BLaER1 (cell line): ENCODE results near the gene MIB2.
A peak's percentile ranks its signal among the peaks of the same experiment; 100 is the strongest.
"Not testable (repeated sequence)": the region's sequence is repeated elsewhere in the genome, so short reads cannot be mapped to it uniquely, and the experiment has no call there.

Experiments used
- H3K27ac ChIP-seq: shearing (Covaris generic); formaldehyde crosslinking; 2 replicates; pipeline ENCODE4 v1.8.1; 2022
- H3K27me3 ChIP-seq: shearing (Covaris generic); formaldehyde crosslinking; 2 replicates; pipeline ENCODE4 v1.8.1; 2022
- H3K36me3 ChIP-seq: shearing (Covaris generic); formaldehyde crosslinking; 2 replicates; pipeline ENCODE4 v1.8.1; 2022
- H3K4me1 ChIP-seq: shearing (Covaris generic); formaldehyde crosslinking; 2 replicates; pipeline ENCODE4 v1.8.1; 2022
- H3K4me2 ChIP-seq: shearing (Covaris generic); formaldehyde crosslinking; 2 replicates; pipeline ENCODE4 v1.8.1; 2022
- H3K4me3 ChIP-seq: shearing (Covaris generic); formaldehyde crosslinking; 2 replicates; pipeline ENCODE4 v1.8.1; 2022
- H3K9ac ChIP-seq: shearing (Covaris generic); formaldehyde crosslinking; 2 replicates; pipeline ENCODE4 v1.8.1; 2022
- H3K9me3 ChIP-seq: shearing (Covaris generic); formaldehyde crosslinking; 2 replicates; pipeline ENCODE4 v1.8.1; 2022
- H4K20me1 ChIP-seq: shearing (Covaris generic); formaldehyde crosslinking; 2 replicates; pipeline ENCODE4 v1.8.1; 2022
- Cebpa-rat ChIP-seq: shearing (Covaris generic); IDR thresholded peaks from 2 replicates; pipeline ENCODE4 v1.8.1; 2022

Gene MIB2

DNA sequence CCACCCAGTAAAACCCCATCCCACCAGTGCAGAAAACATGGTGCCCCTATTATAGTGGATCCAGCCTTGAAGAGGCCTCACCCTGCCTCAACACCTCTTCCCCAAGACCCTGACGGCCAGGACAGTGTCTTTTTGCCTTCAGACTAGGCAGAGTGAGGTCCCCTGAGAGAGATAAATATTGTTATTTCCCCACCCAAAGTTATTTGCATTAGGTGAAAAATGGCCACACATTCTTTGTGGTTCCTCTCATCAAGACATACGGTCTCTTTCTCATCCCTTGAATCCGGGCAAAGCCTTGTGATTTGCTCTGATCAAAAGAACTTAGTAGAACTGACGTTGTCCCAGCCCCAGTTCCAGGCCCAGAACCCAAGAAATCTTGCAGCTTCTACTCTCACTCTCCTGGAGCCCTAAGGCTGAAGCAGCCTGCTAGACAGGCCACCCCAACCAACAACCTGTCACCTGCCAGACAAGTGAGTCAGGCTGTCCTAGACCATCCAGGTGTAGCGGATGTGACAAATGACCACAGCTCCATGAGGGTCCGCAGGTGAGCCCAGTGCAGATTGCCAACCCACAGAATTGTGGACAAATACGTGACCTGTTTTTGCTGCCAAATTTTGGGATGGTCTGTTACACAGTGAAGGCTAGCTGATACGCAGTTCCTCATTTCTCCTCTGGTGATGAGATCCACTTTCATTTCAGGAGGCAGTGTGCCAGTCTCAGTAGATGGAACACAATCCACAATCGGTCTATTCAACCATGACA is 32.5 kb upstream of the MIB2 start:
- Histone ChIP-seq H3K27me3 (peaks cover 48% of the 10 kb centered on the region), H3K9me3 (no peaks in the 10 kb centered on the region), H3K27ac (no peak overlapping the region), H3K4me1 (no peaks in the 10 kb centered on the region), H3K4me2 (no peak overlapping the region), H3K4me3 (no peak overlapping the region), H3K9ac (no peak overlapping the region), H3K36me3 (no peaks in the 10 kb centered on the region), H4K20me1 (no peaks in the 10 kb centered on the region)
- TF ChIP-seq Cebpa-rat: no peak

GRCh38 chr1:1583347-1584010 is 31.8 kb upstream of the MIB2 start:
- Histone ChIP-seq H3K4me2 (no peak overlapping the region), H3K4me3 (no peak overlapping the region), H3K9me3 (no peaks in the 10 kb centered on the region), H3K27me3 (peaks cover 40% of the 10 kb centered on the region), H3K4me1 (no peaks in the 10 kb centered on the region), H3K9ac (no peak overlapping the region), H4K20me1 (no peaks in the 10 kb centered on the region), H3K27ac (no peak overlapping the region), H3K36me3 (no peaks in the 10 kb centered on the region)
- TF ChIP-seq Cebpa-rat: no peak

DNA sequence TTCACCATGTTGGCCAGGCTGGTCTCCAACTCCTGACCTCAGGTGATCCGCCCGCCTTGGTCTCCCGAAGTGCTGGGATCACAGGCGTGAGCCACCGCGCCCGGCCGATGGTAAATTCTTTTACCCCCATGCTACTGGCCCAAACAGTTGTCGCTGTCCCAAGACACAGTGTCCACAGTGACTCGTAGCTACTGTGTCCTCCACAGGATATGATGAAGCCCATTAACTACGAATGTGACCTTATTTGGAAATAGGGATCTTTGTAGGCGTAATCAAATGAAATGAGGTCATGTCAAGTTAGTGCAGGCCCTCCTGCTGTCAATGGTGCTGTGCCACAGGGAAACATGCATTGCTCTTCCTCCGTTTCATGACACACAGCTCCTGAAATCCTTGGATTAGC is 23.8 kb upstream of the MIB2 start:
- no peaks in the 10 kb centered on the region for H3K9me3 ChIP-seq
- H3K27me3 ChIP-seq: no peaks in the 10 kb centered on the region
- H3K4me3 ChIP-seq: no peak overlapping the region
- no peak for TF ChIP-seq Cebpa-rat
- H3K9ac ChIP-seq: no peak overlapping the region
- no peak overlapping the region for H3K4me2 ChIP-seq
- no peaks in the 10 kb centered on the region for H4K20me1 ChIP-seq
- H3K27ac ChIP-seq: no peak overlapping the region
- H3K36me3 ChIP-seq: no peaks in the 10 kb centered on the region
- peaks cover 9% of the 10 kb centered on the region for H3K4me1 ChIP-seq

GRCh38 chr1:1593834-1594601 is 21.3 kb upstream of the MIB2 start:
- Histone ChIP-seq H3K4me2 (no peak overlapping the region), H3K4me3 (no peak overlapping the region), H3K27me3 (peaks cover 17% of the 10 kb centered on the region), H3K4me1 (peaks cover 34% of the 10 kb centered on the region), H3K27ac (no peak overlapping the region), H3K9me3 (no peaks in the 10 kb centered on the region), H3K9ac (peak overlapping the region; percentile 15; the same call in 1 of the 2 replicates), H3K36me3 (no peaks in the 10 kb centered on the region), H4K20me1 (peaks cover 15% of the 10 kb centered on the region)
- TF ChIP-seq Cebpa-rat: no peak

- no peak overlapping the region for H3K4me3 ChIP-seq
- H3K36me3 ChIP-seq: no peaks in the 10 kb centered on the region
- no peak overlapping the region for H3K9ac ChIP-seq
- peaks cover 24% of the 10 kb centered on the region for H3K27me3 ChIP-seq
- no peak overlapping the region for H3K4me2 ChIP-seq
- no peaks in the 10 kb centered on the region for H3K9me3 ChIP-seq
- H3K27ac ChIP-seq: no peak overlapping the region
- TF ChIP-seq Cebpa-rat: no peak
- H4K20me1 ChIP-seq: peaks cover 21% of the 10 kb centered on the region
- H3K4me1 ChIP-seq: peaks cover 35% of the 10 kb centered on the region
Measured at GRCh38 chr1:1594602-1595260, 20.6 kb upstream of the MIB2 start.

- not testable (repeated sequence) for H3K27ac ChIP-seq, H3K9me3 ChIP-seq, H3K4me3 ChIP-seq, H3K4me2 ChIP-seq, H3K36me3 ChIP-seq, H3K9ac ChIP-seq
- Histone ChIP-seq H3K27me3 (peaks cover 28% of the 10 kb centered on the region), H4K20me1 (peaks cover 21% of the 10 kb centered on the region), H3K4me1 (peaks cover 34% of the 10 kb centered on the region)
Measured at GRCh38 chr1:1595341-1595740, 20.0 kb upstream of the MIB2 start.

- no peaks in the 10 kb centered on the region for H3K9me3 ChIP-seq
- H3K4me1 ChIP-seq: peaks cover 47% of the 10 kb centered on the region
- no peak for TF ChIP-seq Cebpa-rat
- peak overlapping the region; percentile 91 for H3K4me2 ChIP-seq
- H3K4me3 ChIP-seq: no peak overlapping the region
- H3K9ac ChIP-seq: no peak overlapping the region
- peaks cover 21% of the 10 kb centered on the region for H4K20me1 ChIP-seq
- peaks cover 42% of the 10 kb centered on the region for H3K27me3 ChIP-seq
- no peak overlapping the region for H3K27ac ChIP-seq
- no peaks in the 10 kb centered on the region for H3K36me3 ChIP-seq
Measured at GRCh38 chr1:1596493-1597274, 18.6 kb upstream of the MIB2 start.

DNA sequence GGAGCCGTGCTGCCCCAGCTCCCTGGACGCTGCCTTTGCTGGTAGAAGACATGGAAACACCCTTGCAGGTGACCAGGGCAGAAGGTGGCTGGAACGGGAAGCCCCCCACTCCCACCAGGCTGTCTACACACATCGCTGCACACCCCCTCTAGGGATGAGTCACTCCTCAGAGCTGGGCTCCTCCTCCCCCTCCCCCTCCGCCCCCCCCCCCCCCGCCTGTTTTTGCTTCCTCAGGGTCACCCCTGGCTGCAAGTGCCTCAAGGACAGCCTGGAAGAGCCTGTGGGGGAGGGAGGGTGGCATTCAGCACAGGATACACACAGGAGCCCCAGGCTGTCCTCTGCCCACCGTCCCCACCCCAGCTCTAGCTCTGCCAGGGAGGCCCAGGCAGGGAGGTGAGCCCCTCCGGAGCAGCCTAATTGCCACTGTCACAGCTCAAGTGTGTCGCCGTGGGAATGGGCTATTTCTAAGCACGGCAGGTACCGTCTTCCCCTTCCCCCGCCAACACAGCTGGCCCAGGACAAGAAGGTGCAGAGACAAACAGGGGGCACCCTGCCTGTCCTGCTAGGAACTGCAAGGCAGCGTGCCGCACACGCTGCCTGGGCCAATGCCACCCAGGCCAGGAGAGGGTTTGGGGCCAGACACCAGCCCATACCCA is 17.9 kb upstream of the MIB2 start:
- Histone ChIP-seq H3K4me2 (peak overlapping the region; percentile 91), H3K9me3 (no peaks in the 10 kb centered on the region), H4K20me1 (peaks cover 21% of the 10 kb centered on the region), H3K27me3 (peaks cover 48% of the 10 kb centered on the region), H3K36me3 (no peaks in the 10 kb centered on the region), H3K4me1 (peaks cover 54% of the 10 kb centered on the region), H3K9ac (no peak overlapping the region), H3K4me3 (no peak overlapping the region), H3K27ac (no peak overlapping the region)
- TF ChIP-seq Cebpa-rat: no peak
